HEK293 (cell line): ENCODE measurements around the gene ZNF775.
"Not testable (repeated sequence)": the region's sequence is repeated elsewhere in the genome, so short reads cannot be mapped to it uniquely, and the experiment has no call there.

Source experiments
- CTCF ChIA-PET: fragments of 350-600 bp; formaldehyde crosslinking; extraction: SDS; loops from one replicate; lab custom pipeline; 2021; ENCODE audit warnings: antibody characterized with exemption; lab: Yijun Ruan, JAX
- POLR2A ChIA-PET: fragments of 300-600 bp; formaldehyde crosslinking; extraction: SDS; loops from one replicate; lab custom pipeline; 2020; ENCODE audit warnings: antibody characterized with exemption, inconsistent platforms; lab: Yijun Ruan, JAX
- H3K27ac ChIP-seq: fragments of 200-500 bp; sonication (Bioruptor generic); 2 replicates; pipeline ENCODE4 v1.5.1; 2014; ENCODE audit warnings: low read depth, low read length, control low read depth, inconsistent platforms; ENCODE audit errors: extremely low read depth
- H3K36me3 ChIP-seq, 2 experiments: fragments of 200-500 bp in 1 of 2; sonication (Bioruptor generic) in 1 of 2; 1 replicate in 1 of 2; 2 replicates in 1 of 2; pipeline ENCODE4 v1.5.1; 2014 to 2017; ENCODE audit warnings: inconsistent platforms in 2 of 2, low read length in 2 of 2; ENCODE audit not compliant: control insufficient read depth in 2 of 2, insufficient read depth in 1 of 2
- H3K4me1 ChIP-seq: fragments of 200-500 bp; sonication (Bioruptor generic); 2 replicates; pipeline ENCODE4 v1.5.1; 2014; ENCODE audit warnings: mild to moderate bottlenecking, low read length, inconsistent platforms; ENCODE audit not compliant: control insufficient read depth, insufficient read depth
- H3K4me3 ChIP-seq: 2 replicates; pipeline ENCODE4 v1.5.1; 2011; ENCODE audit warnings: low read depth, mild to moderate bottlenecking, control low read depth, low read length, moderate library complexity
- H3K9me3 ChIP-seq: fragments of 200-500 bp; sonication (Bioruptor generic); 2 replicates; pipeline ENCODE4 v1.5.1; 2014; ENCODE audit warnings: low read depth, low read length, inconsistent platforms; ENCODE audit not compliant: control insufficient read depth, insufficient read depth
- GLI2 ChIP-seq: fragments of 450-650 bp; formaldehyde crosslinking; IDR thresholded peaks from 2 replicates; pipeline ENCODE4; 2017; ENCODE audit warnings: missing biosample characterization, missing genetic modification characterization, low read depth, borderline replicate concordance
- OVOL3 ChIP-seq: fragments of 450-650 bp; formaldehyde crosslinking; IDR thresholded peaks from 2 replicates; pipeline ENCODE4 v1.5.1; 2016; ENCODE audit warnings: missing biosample characterization, missing genetic modification characterization
- SP2 ChIP-seq: fragments of 450-650 bp; formaldehyde crosslinking; IDR thresholded peaks from 2 replicates; pipeline ENCODE4 v1.5.1; 2016; ENCODE audit warnings: missing biosample characterization, missing genetic modification characterization
- YY1 ChIP-seq: fragments of 450-650 bp; formaldehyde crosslinking; IDR thresholded peaks from 2 replicates; pipeline ENCODE4 v1.5.1; 2018; ENCODE audit warnings: missing biosample characterization, missing genetic modification characterization
- ZBTB10 ChIP-seq: fragments of 450-650 bp; formaldehyde crosslinking; IDR thresholded peaks from 2 replicates; pipeline ENCODE4 v1.5.1; 2016; ENCODE audit warnings: missing biosample characterization, missing genetic modification characterization
- ZBTB11 ChIP-seq: fragments of 450-650 bp; formaldehyde crosslinking; conservative IDR thresholded peaks from 2 replicates; pipeline ENCODE4 v1.5.1; 2016; ENCODE audit warnings: low read depth, missing biosample characterization, missing genetic modification characterization
- ZFP3 ChIP-seq: fragments of 450-650 bp; formaldehyde crosslinking; IDR thresholded peaks from 2 replicates; pipeline ENCODE4 v1.5.1; 2016; ENCODE audit warnings: low read depth, missing biosample characterization, missing genetic modification characterization
- ZNF214 ChIP-seq: fragments of 450-650 bp; formaldehyde crosslinking; IDR thresholded peaks from 2 replicates; pipeline ENCODE4 v1.5.1; 2017; ENCODE audit warnings: missing biosample characterization, mild to moderate bottlenecking, missing genetic modification characterization, borderline replicate concordance
- ZNF292 ChIP-seq: fragments of 450-650 bp; formaldehyde crosslinking; IDR thresholded peaks from 2 replicates; pipeline ENCODE4 v1.5.1; 2016; ENCODE audit warnings: low read depth, missing biosample characterization, missing genetic modification characterization, borderline replicate concordance
- ZNF488 ChIP-seq: fragments of 450-650 bp; formaldehyde crosslinking; IDR thresholded peaks from 2 replicates; pipeline ENCODE4 v1.5.1; 2016; ENCODE audit warnings: missing biosample characterization, missing genetic modification characterization
- ZNF530 ChIP-seq: fragments of 450-650 bp; formaldehyde crosslinking; IDR thresholded peaks from 2 replicates; pipeline ENCODE4 v1.5.1; 2016; ENCODE audit warnings: low read depth, missing biosample characterization, missing genetic modification characterization
- ZNF561 ChIP-seq: fragments of 450-650 bp; IDR thresholded peaks from 2 replicates; pipeline ENCODE4 v1.5.1; 2018; ENCODE audit warnings: missing biosample characterization, missing genetic modification characterization, borderline replicate concordance
- ZNF658 ChIP-seq: fragments of 450-650 bp; formaldehyde crosslinking; IDR thresholded peaks from 2 replicates; pipeline ENCODE4; 2016; ENCODE audit warnings: missing biosample characterization, missing genetic modification characterization

Gene ZNF775

GRCh38 chr7:150385302-150385723, 6.2 kb downstream of the ZNF775 start (continued):
- TF ChIP-seq ZNF214 (tag by site-specific recombination), result no peak
- TF ChIP-seq ZFP3 (tag by site-specific recombination), result no peak

- CTCF ChIA-PET, result interaction anchor here (0.6 kb wide), 2 partner anchors 16 to 1030 kb away, joined by 3 read pairs; no protein-coding TSS in a partner anchor
- H3K9me3 ChIP-seq, H3K4me3 ChIP-seq, H3K4me1 ChIP-seq, H3K27ac ChIP-seq: not testable (repeated sequence)
- POLR2A ChIA-PET, result interaction anchor here (1.3 kb wide), 1 partner anchor 17 kb away, joined by 4 read pairs; the partner anchor contains the start of gene REPIN1
- peaks cover 0 to 24% of the 10 kb centered on the region in 2 experiments; a peak in 1 of 3 replicates for H3K36me3 ChIP-seq
Observed at GRCh38 chr7:150385884-150386283, 6.8 kb downstream of the ZNF775 start.

- Histone ChIP-seq H3K4me3 (no peak overlapping the region), H3K36me3 (peaks cover 0 to 20% of the 10 kb centered on the region in 2 experiments; a peak in 1 of 3 replicates), H3K27ac (no peak overlapping the region), H3K4me1 (no peaks in the 10 kb centered on the region), H3K9me3 (no peaks in the 10 kb centered on the region)
- TF ChIP-seq ZNF488 (no peak), ZNF561 (no peak), ZBTB11 (tag by site-specific recombination) (no peak), ZNF530 (tag by site-specific recombination) (no peak), OVOL3 (tag by site-specific recombination) (no peak), YY1 (tag by site-specific recombination) (no peak), SP2 (tag by site-specific recombination) (no peak), ZNF658 (tag by site-specific recombination) (no peak), ZBTB10 (no peak), ZNF292 (tag by site-specific recombination) (no peak), GLI2 (tag by site-specific recombination) (no peak)
- CTCF ChIA-PET, result no interaction called here
- POLR2A ChIA-PET, result no interaction called here
Observed at GRCh38 chr7:150388306-150388705, 9.2 kb downstream of the ZNF775 start.
